Fibroblast of the aortic adventitia (primary cell): ENCODE measurements around the gene ENDOU. TPM values are rescaled to one million over a fixed set of nuclear protein-coding genes. Genes with fewer than 3 reads are reported as not detected.

Source experiments
- DNase-seq: peaks from one replicate; pipeline ENCODE4 v3.0.0-alpha.2; 2010; ENCODE audit warnings: low read depth
- H3K4me3 ChIP-seq: 2 replicates; pipeline ENCODE4 v1.5.1; 2011; ENCODE audit warnings: low read depth, mild to moderate bottlenecking, control low read depth, low read length, moderate library complexity
- total RNA-seq: library from RNA; depleted of rRNA; stranded (reverse); fragments of >200 nt; gene quantifications from 2 replicates; pipeline ENCODE4 v1.2.3, GENCODE V29; 2012; ENCODE audit warnings: low replicate concordance
- TF ChIP-seq, protein P1 (sequence below): IDR thresholded peaks from 2 replicates; pipeline ENCODE4 v1.5.1; 2011; ENCODE audit warnings: mild to moderate bottlenecking, low read length, control low read depth, inconsistent platforms; ENCODE audit not compliant: insufficient read depth

ENDOU gene
- total RNA-seq, 1 donor: 0.36 TPM

DNA sequence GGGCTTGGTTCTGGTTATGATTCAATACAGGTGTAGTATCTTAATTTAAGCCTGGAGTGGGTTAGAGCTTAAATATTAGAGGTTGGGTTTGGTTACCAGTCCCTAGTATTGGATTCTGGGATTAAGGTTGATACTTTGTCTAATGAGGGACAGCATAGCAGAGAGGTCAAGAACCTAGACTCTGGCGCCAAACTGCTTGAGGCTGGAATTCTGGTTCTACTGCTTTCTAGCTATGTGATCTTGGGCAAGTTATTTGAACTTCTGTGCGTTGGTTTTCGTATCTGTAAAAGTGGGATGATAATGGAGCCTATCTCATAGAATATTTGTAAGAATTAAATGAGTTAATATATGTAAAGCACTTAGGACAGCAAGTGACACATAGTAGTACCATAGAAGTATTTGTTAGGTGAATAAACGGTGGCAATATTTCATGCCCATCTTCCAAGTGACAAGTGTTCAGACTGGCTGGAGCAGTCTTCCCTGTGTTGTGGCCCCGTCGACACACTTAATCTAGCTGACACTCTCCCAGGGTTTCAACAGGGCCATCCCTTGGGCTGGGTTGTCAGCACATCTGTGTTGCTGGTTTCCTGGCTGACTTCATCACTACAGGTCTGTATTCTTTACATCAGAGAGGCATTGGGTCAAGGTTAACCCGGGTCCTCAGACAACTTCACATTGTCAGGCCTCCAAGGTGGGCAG lies 3.0 kb downstream of the ENDOU start:
- no peak overlapping the region for H3K4me3 ChIP-seq
- TF ChIP-seq, protein P1, sequence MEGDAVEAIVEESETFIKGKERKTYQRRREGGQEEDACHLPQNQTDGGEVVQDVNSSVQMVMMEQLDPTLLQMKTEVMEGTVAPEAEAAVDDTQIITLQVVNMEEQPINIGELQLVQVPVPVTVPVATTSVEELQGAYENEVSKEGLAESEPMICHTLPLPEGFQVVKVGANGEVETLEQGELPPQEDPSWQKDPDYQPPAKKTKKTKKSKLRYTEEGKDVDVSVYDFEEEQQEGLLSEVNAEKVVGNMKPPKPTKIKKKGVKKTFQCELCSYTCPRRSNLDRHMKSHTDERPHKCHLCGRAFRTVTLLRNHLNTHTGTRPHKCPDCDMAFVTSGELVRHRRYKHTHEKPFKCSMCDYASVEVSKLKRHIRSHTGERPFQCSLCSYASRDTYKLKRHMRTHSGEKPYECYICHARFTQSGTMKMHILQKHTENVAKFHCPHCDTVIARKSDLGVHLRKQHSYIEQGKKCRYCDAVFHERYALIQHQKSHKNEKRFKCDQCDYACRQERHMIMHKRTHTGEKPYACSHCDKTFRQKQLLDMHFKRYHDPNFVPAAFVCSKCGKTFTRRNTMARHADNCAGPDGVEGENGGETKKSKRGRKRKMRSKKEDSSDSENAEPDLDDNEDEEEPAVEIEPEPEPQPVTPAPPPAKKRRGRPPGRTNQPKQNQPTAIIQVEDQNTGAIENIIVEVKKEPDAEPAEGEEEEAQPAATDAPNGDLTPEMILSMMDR: no peak

DNA sequence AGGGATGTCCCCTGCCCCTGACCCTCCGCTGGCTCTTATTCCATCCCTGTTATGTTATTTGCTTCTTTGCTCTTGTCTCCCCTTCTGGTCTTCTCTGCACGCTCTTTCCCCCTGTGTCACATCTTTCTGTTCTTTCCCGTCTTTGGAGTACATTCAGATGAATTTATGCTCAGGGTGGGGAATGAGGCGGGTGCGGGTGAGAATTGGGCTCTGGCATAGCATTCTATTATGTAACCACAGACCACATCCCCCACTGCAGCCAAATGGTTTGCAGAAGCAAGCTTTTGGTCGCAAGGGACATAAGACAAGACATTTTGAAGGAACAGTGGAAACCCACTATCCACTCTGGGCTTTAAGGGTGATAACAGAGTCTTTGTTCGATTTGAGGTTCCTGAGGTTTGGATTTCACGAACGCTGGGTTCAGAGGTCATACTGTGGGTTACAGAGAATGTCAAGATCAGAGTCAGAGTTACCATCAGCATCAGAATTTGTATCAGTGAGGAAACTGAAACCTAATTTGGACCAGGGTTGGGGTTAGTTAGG lies 3.8 kb downstream of the ENDOU start:
- TF ChIP-seq, protein P1: no peak

More for the DNA sequence above, 3.0 kb downstream of the ENDOU start:
- no peak for DNase-seq

DNA sequence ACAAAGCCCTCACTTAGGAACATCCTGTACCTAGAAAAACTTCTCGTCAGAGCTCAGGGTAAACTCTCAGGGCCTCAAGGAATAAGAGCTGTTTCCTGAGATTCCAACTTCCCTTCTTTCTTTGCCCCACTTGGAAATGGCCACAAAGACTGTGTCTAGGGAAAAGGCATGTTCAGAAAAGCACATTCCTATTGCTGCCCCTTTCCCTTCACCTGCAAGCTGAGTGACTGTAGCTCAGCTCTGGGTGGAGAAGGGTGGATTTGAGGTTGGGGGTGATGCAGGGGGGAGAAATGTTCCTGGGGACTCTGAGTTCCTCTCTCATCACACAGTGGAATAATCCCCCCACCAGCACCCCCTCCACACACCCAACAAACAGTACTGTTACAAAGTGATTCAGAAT lies 6.8 kb downstream of the ENDOU start:
- TF ChIP-seq, protein P1: no peak
- DNase-seq: no peak
- H3K4me3 ChIP-seq: no peak overlapping the region

More for the DNA sequence above, 3.8 kb downstream of the ENDOU start:
- DNase-seq: no peak
- no peak overlapping the region for H3K4me3 ChIP-seq

DNA sequence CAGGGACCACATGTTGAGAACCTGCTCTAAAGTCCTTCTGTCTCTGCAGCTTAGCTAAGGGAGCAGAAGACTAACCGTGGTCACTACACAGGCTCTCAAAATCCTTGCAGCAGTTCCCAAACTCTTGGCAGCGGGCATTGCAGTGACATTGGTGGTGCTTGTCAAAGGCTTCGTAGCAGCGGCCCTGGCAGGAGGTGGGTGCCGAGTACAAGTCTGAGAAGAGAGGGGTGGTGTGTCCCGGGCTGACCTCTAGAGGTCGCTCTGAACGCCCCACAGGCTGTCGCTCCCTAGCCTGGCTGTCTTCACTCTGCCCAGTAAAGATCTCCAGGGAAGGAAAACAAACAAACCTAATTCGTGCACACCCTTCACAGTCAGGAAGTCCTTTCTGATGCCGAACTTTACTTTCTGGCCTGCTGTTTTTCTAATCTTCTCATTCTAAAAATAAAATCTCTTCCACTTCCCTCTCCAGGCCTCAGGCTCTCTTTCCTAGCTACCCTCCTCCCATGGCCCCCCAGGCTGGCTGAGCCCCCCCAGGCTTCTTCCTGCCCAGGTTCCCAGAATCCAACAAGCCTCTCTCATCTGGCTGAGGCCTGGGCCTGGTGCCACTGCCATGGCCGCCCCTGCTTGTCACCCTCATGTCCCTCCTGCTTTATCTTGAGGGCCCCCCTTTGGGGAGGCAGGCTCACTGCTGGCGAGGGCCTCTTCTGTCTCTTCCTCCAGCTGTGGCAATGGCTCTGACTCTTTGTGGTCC lies 7.7 kb downstream of the ENDOU start:
- DNase-seq: peak; percentile 94
- no peak overlapping the region for H3K4me3 ChIP-seq
- TF ChIP-seq, protein P1: peak; percentile 89

DNA sequence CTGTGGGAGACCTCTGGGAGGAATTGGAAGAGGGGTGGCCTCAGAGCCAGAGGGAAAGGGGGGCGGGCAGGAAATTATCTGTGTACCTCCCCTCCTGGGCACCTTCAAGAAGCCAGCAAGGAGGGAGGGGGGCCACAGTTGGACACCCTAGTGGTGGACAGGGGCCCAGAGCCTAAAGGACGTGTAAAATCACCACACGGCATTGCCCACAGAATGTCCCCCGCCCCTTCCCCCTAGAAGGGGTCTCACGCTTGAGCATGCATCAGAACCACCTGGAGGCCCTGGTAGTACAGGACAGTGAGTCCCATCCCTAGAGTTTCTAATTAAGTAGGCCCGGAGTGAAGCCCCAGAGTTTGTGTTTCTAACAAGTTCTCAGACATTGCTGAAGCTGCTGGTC lies 8.2 kb downstream of the ENDOU start:
- H3K4me3 ChIP-seq: no peak overlapping the region
- TF ChIP-seq, protein P1: no peak
- DNase-seq: no peak

DNA sequence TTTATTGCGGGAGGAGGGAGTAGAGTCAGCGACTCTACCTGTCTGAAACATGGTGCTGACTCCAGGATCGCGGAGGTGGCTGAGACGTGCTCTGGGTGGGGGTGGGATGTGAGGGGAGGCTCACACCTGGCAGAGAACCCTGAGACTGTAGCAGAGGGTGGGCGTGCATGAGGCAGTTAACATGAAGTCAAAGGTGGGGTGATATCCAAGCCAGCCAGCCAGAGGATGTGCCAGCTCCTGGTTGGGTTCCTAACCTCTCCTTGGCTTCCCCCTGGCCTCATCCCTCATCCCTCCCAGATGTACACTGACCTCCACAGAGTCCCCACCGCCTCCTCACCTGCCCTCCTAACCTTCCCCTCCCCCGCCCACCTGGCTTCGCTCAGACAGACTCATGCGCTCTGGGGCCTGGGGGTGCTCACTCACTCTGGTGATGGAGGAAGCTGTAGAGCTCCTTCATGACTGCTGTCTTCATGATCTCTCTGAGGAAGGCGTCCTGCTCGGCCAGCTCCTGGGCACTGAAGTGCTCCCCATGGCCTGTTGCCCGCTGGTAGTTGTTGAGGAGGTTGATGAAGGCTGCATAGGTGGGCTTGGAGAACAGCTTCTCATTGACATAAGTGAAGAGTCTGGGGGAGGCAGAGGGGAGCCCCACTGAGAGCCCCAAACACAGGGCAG lies 9.3 kb downstream of the ENDOU start:
- no peak overlapping the region for H3K4me3 ChIP-seq
- TF ChIP-seq, protein P1: no peak
- DNase-seq: no peak
